PC-3 (cell line): ENCODE results near the gene TRIM26. TPM values are rescaled to one million over a fixed set of nuclear protein-coding genes. Genes with fewer than 3 reads are reported as not detected.

Experiments used
- ATAC-seq: fragments of 200-7000 bp; cut with Tn5 transposase; 2 replicates; pipeline ENCODE4 v1.9.1; 2020; ENCODE audit warnings: mild to moderate bottlenecking, moderate library complexity
- BruUV-seq: library from RNA; stranded (reverse); fragments of 400-500 nt; replicated peaks from 2 replicates; lab custom pipeline; 2021; lab: Mats Ljungman, UMichigan
- CTCF ChIA-PET: fragments of 300-600 bp; sonication (Branson Sonifier 250); formaldehyde crosslinking; loops from one replicate; lab custom pipeline; 2022; ENCODE audit warnings: antibody characterized with exemption; lab: Charles Lee
- POLR2A ChIA-PET: fragments of 300-600 bp; sonication (Branson Sonifier 250); formaldehyde crosslinking; loops from one replicate; lab custom pipeline; 2022; ENCODE audit warnings: antibody characterized with exemption; ENCODE audit not compliant: unreplicated experiment; lab: Charles Lee
- DNase-seq: peaks from one replicate; pipeline ENCODE4 v3.0.0-alpha.2; 2015
- H2AFZ ChIP-seq: fragments of 300-600 bp; sonication (generic); 2 replicates; pipeline ENCODE4 v1.6.0; 2016; ENCODE audit warnings: antibody characterized with exemption, low read length
- H3F3A ChIP-seq: fragments of 300-600 bp; sonication (generic); one replicate; pipeline ENCODE4 v1.6.0; 2017; ENCODE audit warnings: antibody characterized with exemption, low read length, control low read depth, mild to moderate bottlenecking; ENCODE audit not compliant: unreplicated experiment
- H3K27ac ChIP-seq: fragments of 300-600 bp; sonication (generic); 2 replicates; pipeline ENCODE4 v1.5.1; 2016; ENCODE audit warnings: mild to moderate bottlenecking, low read length
- H3K27me3 ChIP-seq: fragments of 300-600 bp; sonication (generic); 2 replicates; pipeline ENCODE4 v1.6.1; 2016; ENCODE audit warnings: low read length, mixed read lengths
- H3K36me3 ChIP-seq: fragments of 300-600 bp; sonication (generic); 2 replicates; pipeline ENCODE4 v1.6.1; 2016; ENCODE audit warnings: low read depth, mixed run types, low read length, mixed read lengths
- H3K4me1 ChIP-seq: fragments of 300-600 bp; sonication (generic); 2 replicates; pipeline ENCODE4 v1.5.1; 2016; ENCODE audit warnings: low read length; ENCODE audit not compliant: insufficient read depth
- H3K4me2 ChIP-seq: fragments of 300-600 bp; sonication (generic); 2 replicates; pipeline ENCODE4 v1.6.0; 2016; ENCODE audit warnings: low read length
- H3K4me3 ChIP-seq: fragments of 300-600 bp; sonication (generic); 2 replicates; pipeline ENCODE4 v1.5.1; 2016; ENCODE audit warnings: mild to moderate bottlenecking, low read length, mixed read lengths
- H3K79me2 ChIP-seq: fragments of 300-600 bp; sonication (generic); 2 replicates; pipeline ENCODE4 v1.6.1; 2017; ENCODE audit warnings: low read length, mixed read lengths
- H3K9ac ChIP-seq: fragments of 300-600 bp; sonication (generic); 2 replicates; pipeline ENCODE4 v1.6.0; 2016; ENCODE audit warnings: mild to moderate bottlenecking, low read length
- H3K9me2 ChIP-seq: fragments of 300-600 bp; sonication (generic); replicated peaks from 2 replicates; pipeline ENCODE4 v1.6.1; 2016; ENCODE audit warnings: mixed run types, low read length, mixed read lengths
- H3K9me3 ChIP-seq: fragments of 300-600 bp; sonication (generic); 2 replicates; pipeline ENCODE4 v1.6.1; 2016; ENCODE audit warnings: low read length, mixed read lengths
- H4K20me1 ChIP-seq: fragments of 300-600 bp; sonication (generic); 2 replicates; pipeline ENCODE4 v1.6.1; 2016; ENCODE audit warnings: low read length, mixed read lengths
- CTCF ChIP-seq: fragments of 300-600 bp; sonication (generic); conservative IDR thresholded peaks from 2 replicates; pipeline ENCODE4 v1.5.1; 2017; ENCODE audit warnings: antibody characterized with exemption, low read depth, mild to moderate bottlenecking, low read length
- EZH2 ChIP-seq: fragments of 300-600 bp; sonication (generic); IDR thresholded peaks from one replicate; pipeline ENCODE4 v1.6.1; 2017; ENCODE audit warnings: antibody characterized with exemption, mild to moderate bottlenecking, low read length; ENCODE audit not compliant: unreplicated experiment
- EZH2phosphoT487 ChIP-seq: fragments of 300-600 bp; sonication (generic); IDR thresholded peaks from 2 replicates; pipeline ENCODE4 v1.6.1; 2018; ENCODE audit warnings: mild to moderate bottlenecking, antibody characterized with exemption, low read length, borderline replicate concordance
- intact Hi-C: fragments of 100-400 bp; cut with micrococcal nuclease; formaldehyde crosslinking; loops from 2 replicates; pipeline ENCODE4 v1.9.0; 2023
- total RNA-seq: library from RNA; depleted of rRNA; stranded (reverse); fragments of >200 nt; gene quantifications from 2 replicates; pipeline ENCODE4 v1.2.3, GENCODE V29; 2014

Gene TRIM26
- total RNA-seq, 1 experiment from 2014 or later = 48.1 TPM

DNA sequence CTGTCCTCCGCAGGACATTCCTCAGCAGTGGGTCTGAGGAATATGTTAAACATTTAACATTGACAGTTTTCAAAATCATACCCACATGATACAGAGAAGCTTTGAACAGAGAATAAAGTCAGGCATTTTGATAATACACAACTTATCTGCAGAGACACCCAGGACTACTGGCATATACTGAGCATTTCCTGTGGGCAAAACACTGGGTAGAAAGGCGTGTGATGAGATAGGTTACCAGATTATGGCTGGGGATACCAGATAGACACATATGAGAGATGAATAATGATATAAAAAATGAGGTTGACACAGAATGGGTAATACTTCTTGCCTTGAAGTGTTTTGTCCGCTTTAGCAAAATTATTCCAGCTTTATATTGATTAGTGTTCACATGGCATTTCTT, 31.4 kb upstream of the TRIM26 start:
- POLR2A ChIA-PET = no interaction called here
- Histone ChIP-seq H3K4me3 (no peak overlapping the region), H3K4me2 (no peak overlapping the region), H3K27me3 (peaks cover 10% of the 10 kb centered on the region), H2AFZ (no peak overlapping the region), H4K20me1 (no peaks in the 10 kb centered on the region), H3F3A (no peaks in the 10 kb centered on the region), H3K9me2 (no peaks in the 10 kb centered on the region), H3K36me3 (no peaks in the 10 kb centered on the region), H3K79me2 (no peaks in the 10 kb centered on the region), H3K4me1 (no peaks in the 10 kb centered on the region), H3K9ac (no peak overlapping the region), H3K9me3 (no peaks in the 10 kb centered on the region), H3K27ac (no peak overlapping the region)
- BruUV-seq = no TSS peak
- ATAC-seq = no peak
- CTCF ChIA-PET = no interaction called here
- intact Hi-C loops = no loop called here
- no peak for TF ChIP-seq EZH2phosphoT487
- TF ChIP-seq CTCF = no peak
- TF ChIP-seq EZH2 = no peak
- no peak for DNase-seq

- Histone ChIP-seq H3K9me3 (no peaks in the 10 kb centered on the region), H3K4me1 (no peaks in the 10 kb centered on the region), H3K4me2 (no peak overlapping the region), H3F3A (no peaks in the 10 kb centered on the region), H3K36me3 (no peaks in the 10 kb centered on the region), H3K9ac (no peak overlapping the region), H3K27me3 (peaks cover 27% of the 10 kb centered on the region), H3K4me3 (no peak overlapping the region), H3K27ac (no peak overlapping the region), H3K9me2 (no peaks in the 10 kb centered on the region), H3K79me2 (no peaks in the 10 kb centered on the region), H4K20me1 (no peaks in the 10 kb centered on the region), H2AFZ (no peak overlapping the region)
- TF ChIP-seq CTCF (peak; percentile 76), EZH2phosphoT487 (no peak)
- BruUV-seq = no TSS peak
- ChIA-PET POLR2A (no interaction called here), CTCF (interaction anchor here (0.5 to 1.0 kb wide), 9 partner anchors 18 to 159 kb away, joined by 3 to 10 read pairs (median 3); no protein-coding TSS in a partner anchor)
- intact Hi-C loops = loop anchor here (1.0 to 5.0 kb wide), 3 partner anchors 89 to 159 kb away; partner anchors contain the start of gene TRIM39
- peak; percentile 71 for DNase-seq
- peak; percentile 94 for ATAC-seq
Measured at GRCh38 chr6:30238178-30238795, 25.1 kb upstream of the TRIM26 start.

GRCh38 chr6:30234356-30234755, 21.1 kb upstream of the TRIM26 start:
- ATAC-seq (no peak), DNase-seq (no peak)
- H3K27ac ChIP-seq = no peak overlapping the region
- CTCF ChIA-PET = no interaction called here
- no TSS peak for BruUV-seq
- H3K4me2 ChIP-seq = no peak overlapping the region
- POLR2A ChIA-PET = no interaction called here
- H2AFZ ChIP-seq = no peak overlapping the region
- no peaks in the 10 kb centered on the region for H3K9me2 ChIP-seq
- H3K4me3 ChIP-seq = no peak overlapping the region
- H3K4me1 ChIP-seq = no peaks in the 10 kb centered on the region
- no peaks in the 10 kb centered on the region for H4K20me1 ChIP-seq
- no peaks in the 10 kb centered on the region for H3K9me3 ChIP-seq
- H3K36me3 ChIP-seq = no peaks in the 10 kb centered on the region
- no peaks in the 10 kb centered on the region for H3K79me2 ChIP-seq
- H3K27me3 ChIP-seq = peaks cover 49% of the 10 kb centered on the region
- H3F3A ChIP-seq = no peaks in the 10 kb centered on the region
- TF ChIP-seq CTCF (no peak), EZH2 (no peak), EZH2phosphoT487 (no peak)
- intact Hi-C loops = no loop called here
- no peak overlapping the region for H3K9ac ChIP-seq
